Ishikawa (cell line): ENCODE measurements around the gene GNL2.

Experiments
- CEBPB ChIP-seq: IDR thresholded peaks from 2 replicates; pipeline ENCODE4 v1.6.1; 2012
- CREB1 ChIP-seq: IDR thresholded peaks from 2 replicates; pipeline ENCODE4 v1.6.1; 2012; ENCODE audit warnings: low read depth
- EGR1 ChIP-seq: IDR thresholded peaks from 2 replicates; pipeline ENCODE4 v1.6.1; 2012
- EP300 ChIP-seq: IDR thresholded peaks from 2 replicates; pipeline ENCODE4 v1.6.1; 2012; ENCODE audit warnings: borderline replicate concordance
- FOXM1 ChIP-seq: IDR thresholded peaks from 2 replicates; pipeline ENCODE4 v1.6.1; 2012; ENCODE audit warnings: low read depth, borderline replicate concordance
- NFIC ChIP-seq: IDR thresholded peaks from 2 replicates; pipeline ENCODE4 v1.6.1; 2012
- RAD21 ChIP-seq: IDR thresholded peaks from 2 replicates; pipeline ENCODE4 v1.6.1; 2012; ENCODE audit warnings: low read depth
- TAF1 ChIP-seq: IDR thresholded peaks from 2 replicates; pipeline ENCODE4 v1.6.1; 2012; ENCODE audit warnings: low read depth, mild to moderate bottlenecking
- TCF12 ChIP-seq: IDR thresholded peaks from 2 replicates; pipeline ENCODE4 v1.6.1; 2012; ENCODE audit warnings: low read depth
- TEAD4 ChIP-seq: IDR thresholded peaks from 2 replicates; pipeline ENCODE4 v1.6.1; 2012
- YY1 ChIP-seq: IDR thresholded peaks from 2 replicates; pipeline ENCODE4 v1.6.1; 2012; ENCODE audit warnings: low read depth
- ZBTB7A ChIP-seq: IDR thresholded peaks from 2 replicates; pipeline ENCODE4 v1.6.1; 2012; ENCODE audit warnings: low read depth
- TF ChIP-seq, protein P1 (sequence below): IDR thresholded peaks from 2 replicates; pipeline ENCODE4 v1.6.1; 2012; ENCODE audit warnings: low read depth, mild to moderate bottlenecking
- TF ChIP-seq, protein P2 (sequence below): IDR thresholded peaks from 2 replicates; pipeline ENCODE4 v1.6.1; 2012
- TF ChIP-seq, protein P3 (sequence below): IDR thresholded peaks from 2 replicates; pipeline ENCODE4 v1.6.1; 2012

GNL2 gene

DNA sequence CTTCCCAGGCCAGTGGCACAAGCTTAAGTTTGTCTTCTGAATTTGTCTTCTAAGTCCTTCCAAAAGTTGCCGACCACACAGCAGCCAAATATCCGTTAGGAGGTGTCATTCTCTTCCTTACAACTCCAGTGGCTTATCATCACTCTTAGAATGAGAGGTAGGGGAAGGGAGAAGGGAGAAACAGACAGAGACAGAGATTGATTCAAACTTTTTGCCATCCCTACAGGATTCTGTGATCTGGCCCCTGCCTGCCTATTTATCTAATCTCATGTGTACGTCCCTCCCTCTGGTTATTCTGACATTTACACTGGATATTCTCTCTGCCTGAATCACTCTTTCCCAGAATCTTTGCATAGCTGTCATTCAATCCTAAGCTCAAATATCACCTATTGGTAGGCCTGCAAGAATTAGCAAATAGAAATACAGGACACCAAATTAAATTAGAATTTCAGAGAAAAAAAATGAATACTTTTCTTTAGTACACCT is 488 bp upstream of the GNL2 start:
- no peak for TF ChIP-seq RAD21
- TF ChIP-seq CEBPB = no peak
- TF ChIP-seq, protein P1, sequence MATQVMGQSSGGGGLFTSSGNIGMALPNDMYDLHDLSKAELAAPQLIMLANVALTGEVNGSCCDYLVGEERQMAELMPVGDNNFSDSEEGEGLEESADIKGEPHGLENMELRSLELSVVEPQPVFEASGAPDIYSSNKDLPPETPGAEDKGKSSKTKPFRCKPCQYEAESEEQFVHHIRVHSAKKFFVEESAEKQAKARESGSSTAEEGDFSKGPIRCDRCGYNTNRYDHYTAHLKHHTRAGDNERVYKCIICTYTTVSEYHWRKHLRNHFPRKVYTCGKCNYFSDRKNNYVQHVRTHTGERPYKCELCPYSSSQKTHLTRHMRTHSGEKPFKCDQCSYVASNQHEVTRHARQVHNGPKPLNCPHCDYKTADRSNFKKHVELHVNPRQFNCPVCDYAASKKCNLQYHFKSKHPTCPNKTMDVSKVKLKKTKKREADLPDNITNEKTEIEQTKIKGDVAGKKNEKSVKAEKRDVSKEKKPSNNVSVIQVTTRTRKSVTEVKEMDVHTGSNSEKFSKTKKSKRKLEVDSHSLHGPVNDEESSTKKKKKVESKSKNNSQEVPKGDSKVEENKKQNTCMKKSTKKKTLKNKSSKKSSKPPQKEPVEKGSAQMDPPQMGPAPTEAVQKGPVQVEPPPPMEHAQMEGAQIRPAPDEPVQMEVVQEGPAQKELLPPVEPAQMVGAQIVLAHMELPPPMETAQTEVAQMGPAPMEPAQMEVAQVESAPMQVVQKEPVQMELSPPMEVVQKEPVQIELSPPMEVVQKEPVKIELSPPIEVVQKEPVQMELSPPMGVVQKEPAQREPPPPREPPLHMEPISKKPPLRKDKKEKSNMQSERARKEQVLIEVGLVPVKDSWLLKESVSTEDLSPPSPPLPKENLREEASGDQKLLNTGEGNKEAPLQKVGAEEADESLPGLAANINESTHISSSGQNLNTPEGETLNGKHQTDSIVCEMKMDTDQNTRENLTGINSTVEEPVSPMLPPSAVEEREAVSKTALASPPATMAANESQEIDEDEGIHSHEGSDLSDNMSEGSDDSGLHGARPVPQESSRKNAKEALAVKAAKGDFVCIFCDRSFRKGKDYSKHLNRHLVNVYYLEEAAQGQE = no peak
- TF ChIP-seq EGR1 = no peak
- no peak for TF ChIP-seq FOXM1
- no peak for TF ChIP-seq TEAD4
- no peak for TF ChIP-seq NFIC
- TF ChIP-seq YY1 = no peak
- no peak for TF ChIP-seq CREB1

DNA sequence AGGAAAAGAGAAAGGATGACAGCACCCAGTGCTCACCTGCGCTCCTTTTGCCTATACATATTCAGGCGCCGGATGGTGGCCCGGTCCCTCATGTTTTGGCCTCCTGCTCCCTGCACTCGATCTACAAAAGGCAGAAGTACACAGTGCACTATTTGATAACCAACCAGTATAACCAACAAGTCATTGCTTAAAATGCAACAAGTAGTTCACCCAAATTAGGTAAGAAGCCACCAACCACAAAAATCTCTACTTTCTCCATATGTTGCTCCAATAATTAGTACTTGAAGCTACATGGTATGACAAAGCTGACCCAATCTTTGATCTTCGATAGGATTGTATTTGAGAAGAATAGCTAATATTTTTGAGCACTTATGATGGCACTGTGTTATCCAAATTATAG is 2.0 kb downstream of the GNL2 start:
- TF ChIP-seq FOXM1 (no peak), CEBPB (no peak), TEAD4 (no peak), TAF1 (no peak), NFIC (no peak), EP300 (no peak)
- TF ChIP-seq, protein P2, sequence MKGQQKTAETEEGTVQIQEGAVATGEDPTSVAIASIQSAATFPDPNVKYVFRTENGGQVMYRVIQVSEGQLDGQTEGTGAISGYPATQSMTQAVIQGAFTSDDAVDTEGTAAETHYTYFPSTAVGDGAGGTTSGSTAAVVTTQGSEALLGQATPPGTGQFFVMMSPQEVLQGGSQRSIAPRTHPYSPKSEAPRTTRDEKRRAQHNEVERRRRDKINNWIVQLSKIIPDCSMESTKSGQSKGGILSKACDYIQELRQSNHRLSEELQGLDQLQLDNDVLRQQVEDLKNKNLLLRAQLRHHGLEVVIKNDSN = no peak
- TF ChIP-seq, protein P3, sequence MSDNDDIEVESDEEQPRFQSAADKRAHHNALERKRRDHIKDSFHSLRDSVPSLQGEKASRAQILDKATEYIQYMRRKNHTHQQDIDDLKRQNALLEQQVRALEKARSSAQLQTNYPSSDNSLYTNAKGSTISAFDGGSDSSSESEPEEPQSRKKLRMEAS = no peak

DNA sequence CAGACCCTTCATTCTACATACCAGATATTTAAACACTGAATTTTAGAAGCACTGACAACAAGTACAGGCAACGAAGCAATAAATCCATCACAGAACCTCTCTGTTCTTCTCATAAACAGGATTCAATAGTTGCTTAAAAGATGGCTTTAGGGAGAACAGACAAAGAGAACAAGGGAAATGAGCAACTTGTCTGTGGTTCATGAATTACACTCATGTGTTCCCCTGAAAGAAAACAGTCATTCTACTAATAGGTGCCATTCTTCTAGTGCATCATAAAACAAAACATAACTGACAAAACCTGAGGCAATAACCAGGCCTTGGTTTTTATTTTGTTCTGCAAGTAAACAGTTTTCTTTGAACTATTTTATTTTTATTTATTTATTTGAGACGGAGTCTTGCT is 6.8 kb downstream of the GNL2 start:
- TF ChIP-seq, protein P3 = no peak
- TF ChIP-seq YY1 (no peak), FOXM1 (no peak), TAF1 (no peak), ZBTB7A (no peak), CEBPB (no peak), RAD21 (no peak), TCF12 (no peak)
- TF ChIP-seq, protein P2 = no peak

DNA sequence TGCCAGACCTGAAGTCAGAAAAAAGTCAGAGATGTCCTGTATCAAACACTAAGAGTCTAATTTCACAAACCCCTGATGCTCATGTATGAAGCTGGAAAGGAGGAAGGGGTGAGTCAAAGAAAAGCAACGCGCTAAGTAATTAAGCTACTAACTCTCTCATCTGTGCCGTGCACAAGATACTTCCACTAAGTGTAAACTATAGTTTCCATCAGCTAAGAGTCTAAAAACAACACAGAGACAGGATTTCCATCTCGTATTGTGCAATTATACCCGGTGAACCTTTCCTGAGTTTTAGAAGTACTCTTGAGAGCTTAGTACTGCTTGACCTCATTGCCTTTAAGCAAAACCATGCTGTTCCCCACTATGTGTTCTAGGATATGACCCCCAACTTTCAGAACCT is 20.0 kb downstream of the GNL2 start:
- TF ChIP-seq, protein P2 = no peak
- no peak for TF ChIP-seq TAF1
- no peak for TF ChIP-seq CREB1
- no peak for TF ChIP-seq RAD21
- no peak for TF ChIP-seq NFIC
- TF ChIP-seq ZBTB7A = no peak
- TF ChIP-seq TCF12 = no peak
- no peak for TF ChIP-seq TEAD4
- TF ChIP-seq YY1 = no peak
- TF ChIP-seq, protein P1 = no peak
- no peak for TF ChIP-seq FOXM1
- TF ChIP-seq, protein P3 = no peak

DNA sequence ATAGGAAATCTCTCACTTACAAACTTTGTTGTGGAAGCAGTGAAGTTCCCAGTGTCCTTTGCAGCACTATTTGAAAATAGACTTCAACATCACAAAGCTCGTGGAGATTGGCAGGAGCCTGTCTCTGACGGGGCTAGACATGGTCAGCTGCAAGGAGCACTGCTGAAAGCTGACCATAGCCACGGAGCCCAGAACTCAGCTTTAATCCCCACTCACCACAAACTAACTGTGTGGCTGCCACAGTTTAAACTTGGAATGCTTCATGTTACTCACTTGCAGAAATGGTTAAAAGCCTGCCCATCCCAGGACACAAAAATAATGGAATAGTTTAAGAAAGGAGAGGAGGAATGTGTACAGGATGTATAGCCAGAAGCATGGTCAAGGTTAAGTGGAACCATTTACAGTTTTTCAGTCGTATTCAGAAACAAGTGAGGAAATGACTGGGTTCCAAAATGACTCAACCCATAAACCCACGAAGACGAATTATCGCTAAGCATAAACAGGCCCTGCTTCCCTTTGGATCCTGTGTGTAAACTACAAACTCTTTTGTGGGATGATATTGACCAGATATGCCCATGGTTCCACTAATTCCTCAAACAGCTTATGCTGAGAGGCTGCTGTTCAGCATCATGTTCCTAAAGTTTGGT is 20.8 kb downstream of the GNL2 start:
- TF ChIP-seq CREB1 = no peak
- TF ChIP-seq EGR1 = no peak
- TF ChIP-seq CEBPB = no peak
- TF ChIP-seq, protein P2 = no peak
- TF ChIP-seq NFIC = no peak
- TF ChIP-seq, protein P3 = no peak
- no peak for TF ChIP-seq FOXM1
- no peak for TF ChIP-seq EP300
- TF ChIP-seq ZBTB7A = no peak
- no peak for TF ChIP-seq TEAD4
